ENCODE results near the gene F12. TPM values are rescaled to one million over a fixed set of nuclear protein-coding genes. Genes with fewer than 3 reads are reported as not detected.

Gene F12
- total RNA-seq = 0.25 and 0.26 TPM in 2 replicates

DNA sequence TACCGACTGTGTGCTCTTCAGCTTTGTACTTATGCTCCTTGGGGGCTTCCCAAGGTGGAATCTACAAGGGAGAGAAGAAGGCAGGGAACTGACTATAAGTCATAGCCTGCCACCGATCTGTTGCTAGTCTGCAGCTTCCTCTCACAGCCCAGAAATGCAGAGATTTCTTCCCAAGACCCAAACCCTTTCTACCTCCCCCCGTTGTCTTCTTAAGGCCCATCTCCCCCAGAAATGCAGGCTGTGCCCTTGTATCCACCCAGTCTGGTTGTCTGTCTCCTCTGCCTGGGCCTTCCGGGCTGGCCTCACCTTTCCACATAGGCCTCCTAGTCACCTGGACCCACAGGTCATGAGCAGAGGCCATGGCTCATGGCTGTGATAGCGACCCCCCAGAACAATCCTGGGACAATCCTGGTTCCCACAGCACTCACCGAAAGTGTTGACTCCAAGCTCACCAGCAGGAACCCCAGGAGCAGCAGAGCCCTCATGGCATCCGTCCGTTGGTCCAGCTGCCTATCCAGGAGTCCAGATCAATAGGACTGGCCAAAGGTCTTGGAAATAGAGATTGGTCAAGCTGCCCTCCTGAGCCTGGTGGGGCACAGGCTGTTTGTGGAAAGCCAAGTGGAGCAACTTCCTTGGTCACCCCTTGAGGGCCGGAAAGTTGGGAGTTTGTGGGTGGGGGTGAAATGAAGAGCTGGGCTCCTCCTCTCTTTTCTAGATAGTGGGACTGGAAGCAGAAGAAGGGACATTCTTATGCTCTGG lies at the start of gene F12:
F12 (minus strand) TSS at position 522 of the 759 bp plus-strand sequence; CDS start at position 485, 37 bp downstream.

DNA sequence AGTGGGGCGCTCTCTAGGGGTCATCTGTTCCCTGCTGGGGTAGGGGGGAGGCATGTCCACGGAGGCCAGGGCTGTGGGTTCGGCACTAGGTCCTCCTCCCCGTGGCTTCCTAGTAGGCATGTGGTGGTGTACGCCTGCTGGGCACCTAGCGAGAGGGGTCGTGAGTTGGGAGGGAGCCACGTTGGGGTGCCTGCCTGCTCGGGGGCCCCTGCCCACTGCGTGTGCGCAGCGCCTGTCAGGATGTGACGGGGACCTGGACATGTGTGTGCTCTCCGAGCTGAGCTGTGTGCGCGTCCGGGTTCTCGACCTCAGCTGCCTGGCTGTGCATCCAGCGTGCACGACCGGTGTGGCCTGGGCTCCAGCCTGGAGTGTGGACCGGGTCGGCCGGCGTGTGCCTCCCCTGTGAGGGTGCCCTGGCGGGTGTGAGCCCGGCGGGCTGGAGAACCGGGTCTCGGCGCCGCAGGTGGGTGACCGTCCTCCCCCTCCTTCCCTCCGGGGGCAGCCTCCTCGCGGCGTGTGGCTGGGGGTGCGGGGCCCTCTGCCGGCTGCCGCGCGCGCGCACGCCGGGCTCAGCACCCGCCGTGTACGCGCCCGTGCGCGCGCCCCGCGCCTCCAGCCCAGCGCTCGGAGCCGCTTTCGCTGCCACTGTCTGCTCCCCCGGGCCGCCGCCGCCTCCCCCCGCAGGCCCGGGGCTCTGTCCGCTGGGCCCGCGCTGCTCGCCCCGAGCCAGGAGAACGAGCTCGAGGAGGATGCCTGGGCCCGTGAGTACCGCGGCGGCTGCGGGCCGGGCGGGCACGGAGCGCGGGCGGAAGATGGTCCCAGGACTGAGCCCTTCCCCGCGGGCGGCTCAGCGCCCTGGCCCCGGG lies 37.1 kb upstream of the F12 start, which contains the start of gene PRR7:
PRR7 (plus strand) TSS at position 615 of the 866 bp plus-strand sequence. CDS start 8,254 bp downstream, outside the sequence.

DNA sequence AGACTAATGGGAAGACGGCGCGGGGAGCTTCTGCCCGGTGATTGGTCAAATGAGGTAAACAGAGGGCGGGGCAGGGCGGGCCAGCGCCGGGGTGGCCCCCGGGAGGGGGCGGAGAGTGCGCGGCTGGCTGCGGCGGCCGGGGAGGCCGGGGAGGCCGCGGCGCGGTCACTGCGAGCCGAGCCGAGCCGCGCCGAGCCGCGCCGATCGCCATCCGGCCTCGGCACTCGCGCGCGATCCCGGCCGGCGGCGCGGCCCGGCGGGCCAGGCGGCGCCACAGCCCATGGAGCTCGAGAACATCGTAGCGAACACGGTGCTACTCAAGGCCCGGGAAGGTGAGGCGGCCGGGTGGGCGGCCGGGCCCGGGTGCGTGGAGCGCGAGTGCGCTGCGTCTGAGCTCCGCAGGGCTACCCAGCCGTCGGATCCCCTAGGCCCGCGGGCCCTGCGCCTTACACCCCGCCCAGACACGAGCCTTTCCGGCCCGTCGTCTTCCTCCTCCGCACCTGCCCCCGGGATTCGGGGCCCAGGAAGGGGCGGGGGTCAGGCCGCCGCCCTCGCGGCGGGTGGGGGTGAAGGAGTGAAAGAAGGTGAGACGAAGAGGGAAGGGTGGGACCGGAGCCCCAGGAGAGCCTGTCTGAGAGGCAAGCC lies 17.3 kb upstream of the F12 start, which contains the start of gene GRK6:
GRK6 (plus strand) TSS at position 111 of the 645 bp plus-strand sequence; CDS start at position 281, 170 bp downstream.

DNA sequence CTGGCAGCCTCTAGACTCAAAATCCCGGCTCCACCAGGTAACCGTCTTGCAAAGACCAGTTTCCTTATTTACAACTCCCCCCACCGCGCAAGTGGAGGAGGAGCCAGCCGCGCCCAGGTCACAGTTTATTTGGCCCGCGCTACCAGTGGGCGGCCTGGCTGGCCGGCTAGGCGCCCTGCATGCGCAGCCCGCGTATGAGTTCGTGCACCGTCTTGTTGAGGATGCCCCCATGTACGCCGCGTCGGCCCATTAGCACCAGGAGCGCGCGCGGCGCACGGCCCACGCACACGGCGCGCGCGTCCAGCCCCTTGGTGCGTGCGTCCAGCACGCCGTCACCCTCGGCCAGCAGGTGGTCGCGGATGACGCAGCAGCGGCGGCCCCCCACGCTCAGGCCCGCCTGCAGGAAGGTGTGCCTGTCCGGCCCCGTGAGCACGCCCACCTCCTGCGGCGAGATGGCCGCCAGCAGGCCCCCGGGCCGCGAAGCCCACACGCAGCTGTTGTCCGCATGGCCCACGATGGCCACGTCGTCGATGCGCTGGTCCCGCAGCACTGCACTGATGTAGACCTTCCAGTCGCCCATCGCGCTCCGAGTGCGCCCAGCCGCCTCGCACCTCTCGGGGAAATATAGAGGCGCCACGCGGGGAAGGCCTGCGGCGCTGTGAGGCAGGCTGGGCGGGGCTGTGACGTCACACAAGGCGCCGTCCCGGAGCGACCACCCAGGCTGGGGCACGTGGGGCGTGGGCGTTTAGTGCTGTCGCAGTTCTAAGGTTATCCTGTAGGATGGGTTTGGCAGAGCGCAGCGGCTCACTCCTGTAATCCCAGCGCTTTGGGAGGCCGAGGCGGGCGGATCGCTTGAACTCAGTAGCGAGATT lies 9.1 kb downstream of the F12 start, which contains the start of gene PFN3:
PFN3 (minus strand) TSS at position 665 of the 872 bp plus-strand sequence; CDS start at position 580, 85 bp downstream.

DNA sequence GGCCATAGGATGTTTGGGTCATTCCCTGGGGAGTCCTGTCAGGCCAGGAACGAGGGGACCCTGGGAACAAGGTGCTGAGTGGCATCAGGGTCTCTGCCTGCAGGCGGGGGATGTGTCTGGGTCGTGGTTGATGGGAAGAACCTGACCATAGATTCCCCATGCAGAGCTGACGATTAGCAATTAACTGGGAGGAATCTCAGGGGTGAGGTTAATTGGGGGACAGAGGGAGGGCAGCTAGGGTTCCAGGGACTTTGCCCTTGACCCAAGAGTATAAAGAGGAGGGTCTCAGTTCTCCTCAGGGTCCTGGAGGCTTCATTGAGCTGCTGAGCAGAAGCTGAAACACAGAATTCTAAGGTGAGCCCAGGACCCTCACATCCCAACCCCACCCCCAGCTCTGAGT lies 25.2 kb downstream of the F12 start, which contains the start of gene SLC34A1:
SLC34A1 (plus strand) TSS at position 301 of the 400 bp plus-strand sequence. CDS start 1,308 bp downstream, outside the sequence.

DNA sequence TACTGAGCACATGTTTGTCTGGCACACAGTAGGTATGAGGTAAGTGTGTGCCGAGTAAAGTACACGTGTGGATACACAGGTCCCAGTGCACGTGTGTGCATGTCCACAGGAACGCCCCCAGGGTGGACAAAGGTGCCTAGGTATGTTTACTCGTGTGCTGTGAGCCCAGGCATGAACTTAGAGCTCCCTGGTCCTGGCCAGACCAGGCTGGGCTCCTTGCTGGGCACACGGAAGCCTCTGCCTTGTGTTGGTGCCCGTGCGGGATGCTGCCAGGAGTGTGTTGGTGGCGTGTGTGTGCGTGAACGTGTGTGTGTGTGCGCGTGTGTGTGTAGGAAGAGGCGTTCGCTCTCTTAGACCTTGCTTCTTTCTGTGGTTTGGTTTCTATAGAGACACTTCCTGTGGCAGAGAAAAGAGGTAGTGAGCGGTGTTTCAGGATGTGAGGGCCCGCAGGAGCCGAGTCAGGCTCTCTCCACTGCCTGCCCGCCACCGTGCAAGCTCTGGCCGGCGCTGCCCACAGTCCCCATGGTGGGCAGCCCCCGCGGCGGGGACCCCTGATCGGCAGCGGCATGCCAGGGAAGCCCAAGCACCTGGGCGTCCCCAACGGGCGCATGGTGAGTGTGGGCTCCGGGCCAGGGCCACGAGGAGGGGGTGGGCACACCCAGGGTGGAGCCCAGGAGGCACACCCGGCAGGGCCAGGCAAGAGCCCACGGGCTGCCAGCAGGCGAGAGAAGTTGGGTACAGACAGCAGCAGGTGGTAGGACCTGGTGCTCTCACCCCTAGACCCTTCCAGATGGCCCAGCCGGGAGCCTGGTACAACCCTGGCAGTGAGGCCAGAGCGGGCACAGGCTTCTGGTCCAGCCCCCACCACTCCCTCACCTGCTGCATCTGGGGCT lies 51.7 kb downstream of the F12 start, which contains the start of gene RGS14:
RGS14 (plus strand) TSS at position 466 of the 893 bp plus-strand sequence; CDS start at position 567, 101 bp downstream.

Other genes starting within 250 kb of the F12 start
- 17.8 and 22.1 TPM in 2 replicates for gene RAB24, start 105.8 kb downstream of the F12 start, total RNA-seq
- gene PRELID1, start 105.8 kb downstream of the F12 start, total RNA-seq = 101 and 120 TPM in 2 replicates
- 10.4 and 14.7 TPM in 2 replicates for gene MXD3, start 97.7 kb downstream of the F12 start, total RNA-seq
- 430 and 437 TPM in 2 replicates for gene LMAN2, start 57.9 kb downstream of the F12 start, total RNA-seq
- 2.2 and 5.1 TPM in 2 replicates for gene RGS14, start 51.6 kb downstream of the F12 start, total RNA-seq
- not detected in 2 replicates for gene SLC34A1, start 25.1 kb downstream of the F12 start, total RNA-seq
- gene PFN3, start 8.9 kb downstream of the F12 start, total RNA-seq = not detected in 2 replicates
- gene GRK6, start 17.1 kb upstream of the F12 start, total RNA-seq = 15.8 and 21.7 TPM in 2 replicates
- gene PRR7, start 37.2 kb upstream of the F12 start, total RNA-seq = 5.3 and 6.3 TPM in 2 replicates
- gene DBN1, start 64.1 kb upstream of the F12 start, total RNA-seq = 124 and 135 TPM in 2 replicates
- gene PDLIM7, start 88.0 kb upstream of the F12 start, total RNA-seq = 55.5 and 76.9 TPM in 2 replicates
- 1.4 and 2.0 TPM in 2 replicates for gene DOK3, start 100.3 kb upstream of the F12 start, total RNA-seq
- gene DDX41, start 107.4 kb upstream of the F12 start, total RNA-seq = 101 and 127 TPM in 2 replicates
- 11.2 and 16.0 TPM in 2 replicates for gene FAM193B, start 145.0 kb upstream of the F12 start, total RNA-seq
- 178 and 212 TPM in 2 replicates for gene TMED9, start 182.6 kb upstream of the F12 start, total RNA-seq
- gene B4GALT7, start 190.6 kb upstream of the F12 start, total RNA-seq = 26.7 and 28.9 TPM in 2 replicates